Natural killer cell (primary cell): ENCODE results near the gene CCDC69. TPM values are rescaled to one million over a fixed set of nuclear protein-coding genes. Genes with fewer than 3 reads are reported as not detected.

Source experiments
- ATAC-seq, 3 donors: fragments of 150-1000 bp in 2 of 3; fragments of 200-7000 bp in 1 of 3; cut with Tn5 transposase; 1 replicate in 1 of 3; 2 replicates in 2 of 3; pipeline ENCODE4 v1.10.0; 2021; ENCODE audit warnings: mild to moderate bottlenecking in 2 of 3, moderate library complexity in 2 of 3
- DNase-seq, 2 donors: peaks; one replicate each; pipeline versions ENCODE4 v3.0.0 to v3.0.0-alpha.2; 2013 to 2021; ENCODE audit warnings: mixed read lengths in 1 of 2
- H3K27ac ChIP-seq: one replicate; pipeline ENCODE4 v1.5.1; 2013; ENCODE audit warnings: mild to moderate bottlenecking, low read length
- H3K27me3 ChIP-seq: one replicate; pipeline ENCODE4 v1.6.1; 2013; ENCODE audit warnings: low read length; ENCODE audit not compliant: control insufficient read depth, insufficient read depth
- H3K36me3 ChIP-seq: one replicate; pipeline ENCODE4 v1.6.1; 2013; ENCODE audit warnings: low read length; ENCODE audit not compliant: control insufficient read depth, insufficient read depth
- H3K4me1 ChIP-seq: one replicate; pipeline ENCODE4 v1.6.1; 2013; ENCODE audit warnings: low read length; ENCODE audit not compliant: control insufficient read depth, insufficient read depth
- H3K4me3 ChIP-seq: one replicate; pipeline ENCODE4 v1.5.1; 2013; ENCODE audit warnings: low read length
- H3K9me3 ChIP-seq: one replicate; pipeline ENCODE4 v1.6.1; 2013; ENCODE audit warnings: low read length; ENCODE audit not compliant: control insufficient read depth, insufficient read depth
- H3K27ac Mint-ChIP-seq, 2 donors: one replicate each; pipeline ENCODE4 v1.8.0; 2022; ENCODE audit warnings: mild to moderate bottlenecking in 2 of 2, mixed read lengths in 2 of 2, moderate library complexity in 1 of 2
- H3K27me3 Mint-ChIP-seq, 2 donors: one replicate each; pipeline ENCODE4 v1.8.0; 2022; ENCODE audit warnings: low read depth in 2 of 2, mixed read lengths in 2 of 2
- H3K36me3 Mint-ChIP-seq: one replicate; pipeline ENCODE4 v1.8.0; 2022; ENCODE audit warnings: mixed read lengths
- H3K4me1 Mint-ChIP-seq, 2 donors: one replicate each; pipeline ENCODE4 v1.8.0; 2022; ENCODE audit warnings: mixed read lengths in 2 of 2
- H3K4me3 Mint-ChIP-seq: one replicate; pipeline ENCODE4 v1.8.0; 2022; ENCODE audit warnings: mild to moderate bottlenecking, moderate library complexity, mixed read lengths
- H3K9me3 Mint-ChIP-seq, 2 donors: one replicate each; pipeline ENCODE4 v1.8.0; 2022; ENCODE audit warnings: mixed read lengths in 2 of 2
- CTCF ChIP-seq: fragments of 200-600 bp; IDR thresholded peaks from one replicate; pipeline ENCODE4 v1.8.0; 2022; ENCODE audit warnings: antibody characterized with exemption
- WGBS: methylation state at CpG from one replicate; pipeline ENCODE4 v1.1.7; 2013; ENCODE audit warnings: missing lambda C conversion rate; ENCODE audit not compliant: insufficient coverage; 5-methylcytosine and 5-hydroxymethylcytosine counted together
- intact Hi-C: fragments of 100-400 bp; cut with micrococcal nuclease; formaldehyde crosslinking; loops from one replicate; pipeline ENCODE4 v1.14.2; 2022
- total RNA-seq, 4 donors: library from RNA; stranded (reverse); fragments of 120-200 nt in 1 of 4; gene quantifications; one replicate each; pipeline versions ENCODE4 v1.2.3 to v1.2.4, GENCODE V29; 2013 to 2022

Gene CCDC69, protein sequence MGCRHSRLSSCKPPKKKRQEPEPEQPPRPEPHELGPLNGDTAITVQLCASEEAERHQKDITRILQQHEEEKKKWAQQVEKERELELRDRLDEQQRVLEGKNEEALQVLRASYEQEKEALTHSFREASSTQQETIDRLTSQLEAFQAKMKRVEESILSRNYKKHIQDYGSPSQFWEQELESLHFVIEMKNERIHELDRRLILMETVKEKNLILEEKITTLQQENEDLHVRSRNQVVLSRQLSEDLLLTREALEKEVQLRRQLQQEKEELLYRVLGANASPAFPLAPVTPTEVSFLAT
- total RNA-seq, result 100 to 1,000 TPM; 181 to 227 (median 204) TPM
- total RNA-seq (2013), result 146 TPM

DNA sequence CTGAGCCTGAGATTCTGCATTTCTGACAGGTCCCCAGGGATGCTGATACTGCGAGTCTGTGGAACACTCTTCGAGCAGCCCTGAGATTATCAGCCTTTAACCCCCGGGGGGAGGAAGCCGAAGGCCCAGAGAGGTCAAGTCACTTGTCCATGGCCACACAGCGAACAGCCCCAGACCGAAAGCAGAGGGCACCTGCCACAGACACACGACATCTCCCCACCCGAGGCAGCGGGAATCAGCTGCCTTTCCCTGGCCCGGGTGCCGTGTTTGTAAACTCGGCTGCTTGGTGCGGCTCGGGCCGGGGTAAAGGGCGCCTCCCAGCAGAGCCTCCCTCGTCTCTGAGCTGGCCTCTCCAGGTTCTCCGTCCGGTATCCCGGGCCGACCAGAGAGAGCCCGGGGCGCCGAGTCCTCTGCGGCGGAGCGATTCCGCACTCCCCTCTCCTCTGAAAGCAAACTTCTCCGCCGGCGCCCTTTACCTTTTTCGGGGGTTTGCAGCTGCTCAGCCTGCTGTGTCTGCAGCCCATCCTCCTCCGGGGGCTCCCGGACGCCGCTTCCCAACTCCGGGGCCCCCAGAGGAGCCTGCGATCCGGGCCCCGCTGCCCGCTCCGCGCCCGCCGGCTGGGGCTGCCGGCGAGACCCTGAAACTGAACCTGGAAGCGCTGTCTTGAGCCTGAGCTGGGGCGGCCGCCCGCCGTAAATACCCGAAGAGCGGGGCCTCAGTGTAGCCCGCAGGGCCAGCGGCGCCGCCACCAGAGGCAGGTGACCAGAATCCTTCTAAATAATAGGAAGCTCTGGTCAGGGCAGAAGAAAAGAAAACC, at the start of gene CCDC69:
TSS of gene CCDC69 (minus strand) at position 646 of the 818 bp plus-strand sequence. CDS start at position 524, 122 bp downstream.
- peak; percentile 61 to 68 for DNase-seq
- peaks cover 54% of the 10 kb centered on the region for H3K4me1 ChIP-seq
- no peaks in the 10 kb centered on the region for H3K27me3 Mint-ChIP-seq
- TF ChIP-seq CTCF, result no peak
- intact Hi-C loops, result loop anchor here (1.0 kb wide), 1 partner anchor 9 kb away; no protein-coding TSS in a partner anchor
- H3K4me3 Mint-ChIP-seq, result peak within 1 kb of the TSS; percentile 87
- H3K36me3 ChIP-seq, result peaks cover 18% of the 10 kb centered on the region
- H3K9me3 Mint-ChIP-seq, result no peaks in the 10 kb centered on the region
- under 1% methylated on average over 58 of the region's 58 CpGs for WGBS
- no peaks in the 10 kb centered on the region for H3K27me3 ChIP-seq
- H3K27ac Mint-ChIP-seq, result peak within 1 kb of the TSS; percentile 88 to 92
- H3K36me3 Mint-ChIP-seq, result no peaks in the 10 kb centered on the region
- no peaks in the 10 kb centered on the region for H3K9me3 ChIP-seq
- ATAC-seq, result peak; percentile 68 to 84 (median 80)
- H3K27ac ChIP-seq, result peak within 1 kb of the TSS; percentile 63
- peaks cover 57 to 61% of the 10 kb centered on the region in 2 donors for H3K4me1 Mint-ChIP-seq
- H3K4me3 ChIP-seq, result peak within 1 kb of the TSS; percentile 59

- H3K36me3 Mint-ChIP-seq, result no peaks in the 10 kb centered on the region
- H3K4me3 ChIP-seq, result no peak overlapping the region
- no peaks in the 10 kb centered on the region for H3K9me3 ChIP-seq
- TF ChIP-seq CTCF, result no peak
- ATAC-seq (no peak), DNase-seq (no peak)
- intact Hi-C loops, result no loop called here
- H3K9me3 Mint-ChIP-seq, result no peaks in the 10 kb centered on the region
- H3K4me1 ChIP-seq, result no peaks in the 10 kb centered on the region
- no peaks in the 10 kb centered on the region for H3K27me3 Mint-ChIP-seq
- H3K36me3 ChIP-seq, result peaks cover 20% of the 10 kb centered on the region
- no peak overlapping the region for H3K27ac ChIP-seq
- H3K27ac Mint-ChIP-seq, result no peak overlapping the region
- no peaks in the 10 kb centered on the region for H3K27me3 ChIP-seq
- H3K4me3 Mint-ChIP-seq, result no peak overlapping the region
- H3K4me1 Mint-ChIP-seq, result no peaks in the 10 kb centered on the region
These were observed 47.4 kb upstream of the CCDC69 start for GRCh38 chr5:151271336-151271735.

DNA sequence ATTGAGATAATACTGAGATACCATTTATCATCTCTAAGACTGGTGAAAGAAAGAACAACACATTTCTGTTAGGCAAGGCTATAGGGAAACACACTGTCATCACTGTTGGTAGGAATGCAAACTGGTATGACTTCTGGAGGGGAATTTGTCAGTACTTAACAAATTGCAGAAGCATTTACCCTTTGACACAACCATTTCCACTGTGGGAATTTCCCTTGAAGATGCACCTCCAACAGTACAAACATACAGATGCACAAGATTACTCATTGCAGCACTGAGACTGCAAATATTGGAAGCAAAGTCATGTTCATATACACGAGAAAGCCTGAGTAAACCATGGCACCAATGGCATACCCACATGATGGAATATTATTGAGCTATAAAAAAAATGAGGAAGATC, 46.7 kb upstream of the CCDC69 start:
- Histone ChIP-seq H3K4me3 (no peak overlapping the region), H3K36me3 (peaks cover 20% of the 10 kb centered on the region), H3K27me3 (no peaks in the 10 kb centered on the region), H3K4me1 (no peaks in the 10 kb centered on the region), H3K27ac (no peak overlapping the region), H3K9me3 (no peaks in the 10 kb centered on the region)
- 55% methylated on average over 1 of the region's 1 CpG for WGBS
- DNase-seq (no peak), ATAC-seq (peak in 1 of 3 donors; percentile 24)
- H3K27me3 Mint-ChIP-seq, result no peaks in the 10 kb centered on the region
- no peaks in the 10 kb centered on the region for H3K36me3 Mint-ChIP-seq
- no peak overlapping the region for H3K27ac Mint-ChIP-seq
- intact Hi-C loops, result no loop called here
- no peaks in the 10 kb centered on the region for H3K9me3 Mint-ChIP-seq
- no peak for TF ChIP-seq CTCF
- H3K4me3 Mint-ChIP-seq, result no peak overlapping the region
- no peaks in the 10 kb centered on the region for H3K4me1 Mint-ChIP-seq
